HCT116 (cell line): ENCODE results near the gene EFCAB7. TPM values are rescaled to one million over a fixed set of nuclear protein-coding genes. Genes with fewer than 3 reads are reported as not detected.

Experiments used
- ATAC-seq: fragments of 200-7000 bp; cut with Tn5 transposase; 2 replicates; pipeline ENCODE4 v1.9.1; 2020; ENCODE audit warnings: mild to moderate bottlenecking, moderate library complexity
- BruUV-seq: library from RNA; stranded (reverse); fragments of 400-500 nt; replicated peaks from 2 replicates; lab custom pipeline; 2021; lab: Mats Ljungman, UMichigan
- CTCF ChIA-PET: fragments of 300-600 bp; sonication (Branson Sonifier 250); formaldehyde crosslinking; loops from one replicate; lab custom pipeline; 2021; ENCODE audit warnings: antibody characterized with exemption; lab: Charles Lee
- POLR2A ChIA-PET: fragments of 300-600, 350-600 bp; sonication (Branson Sonifier 250); formaldehyde crosslinking; loops from one replicate; lab custom pipeline; 2021; ENCODE audit warnings: antibody characterized with exemption; lab: Charles Lee
- RAD21 ChIA-PET, 2 experiments: fragments of 300-600 bp; sonication (Branson Sonifier 250); formaldehyde crosslinking; loops; one replicate each; lab custom pipeline; 2023; ENCODE audit warnings: low total read pairs in 2 of 2; ENCODE audit not compliant: uncharacterized antibody in 2 of 2, unreplicated experiment in 2 of 2, low non-redundant PET in 1 of 2; lab: Charles Lee
- DNase-seq: peaks from one replicate; pipeline ENCODE4 v3.0.0-alpha.2; 2010; ENCODE audit warnings: low read depth, low spot score
- H2AFZ ChIP-seq: fragments of 200-600 bp; shearing (Covaris generic), sonication (generic); 2 replicates; pipeline ENCODE4 v1.6.1; 2017; ENCODE audit warnings: low read depth, mixed run types, mixed read lengths, antibody characterized with exemption, low read length; ENCODE audit not compliant: poor library complexity, severe bottlenecking
- H3K27ac ChIP-seq: 2 replicates; pipeline ENCODE4 v1.5.1; 2012; ENCODE audit warnings: low read depth, low read length
- H3K27me3 ChIP-seq: fragments of 200-600 bp; sonication (generic); 2 replicates; pipeline ENCODE4 v1.6.1; 2016; ENCODE audit warnings: mixed run types, low read length, mixed read lengths; ENCODE audit not compliant: insufficient read depth
- H3K36me3 ChIP-seq, 2 experiments: fragments of 200-500 bp in 1 of 2; fragments of 200-600 bp in 1 of 2; sonication (Bioruptor generic) in 1 of 2; sonication (generic) in 1 of 2; 2 replicates each; pipeline versions ENCODE4 v1.5.1 to v1.6.1; 2014 to 2016; ENCODE audit warnings: low read length in 2 of 2, inconsistent platforms in 1 of 2, mixed read lengths in 1 of 2, mixed run types in 1 of 2; ENCODE audit not compliant: insufficient read depth in 2 of 2, control insufficient read depth in 1 of 2
- H3K4me1 ChIP-seq, 2 experiments: fragments of 200-600 bp in 1 of 2; sonication (generic) in 1 of 2; 2 replicates each; pipeline versions ENCODE4 v1.5.1 to v1.6.1; 2012 to 2017; ENCODE audit warnings: low read length in 2 of 2, inconsistent platforms in 1 of 2, mild to moderate bottlenecking in 1 of 2, mixed read lengths in 1 of 2, mixed run types in 1 of 2, moderate library complexity in 1 of 2; ENCODE audit not compliant: insufficient read depth in 2 of 2, control insufficient read depth in 1 of 2
- H3K4me2 ChIP-seq: fragments of 200-600 bp; sonication (generic); 2 replicates; pipeline ENCODE4 v1.6.1; 2017; ENCODE audit warnings: mixed run types, low read length, mixed read lengths
- H3K4me3 ChIP-seq, 2 experiments: fragments of 200-600 bp in 1 of 2; sonication (generic) in 1 of 2; replicated peaks in 1 of 2; 2 replicates each; pipeline ENCODE4 v1.5.1; 2011 to 2016; ENCODE audit warnings: low read length in 2 of 2, control low read depth in 1 of 2, low read depth in 1 of 2, mild to moderate bottlenecking in 1 of 2, mixed read lengths in 1 of 2, mixed run types in 1 of 2
- H3K79me2 ChIP-seq: fragments of 200-600 bp; sonication (generic); 2 replicates; pipeline ENCODE4 v1.6.1; 2017; ENCODE audit warnings: mild to moderate bottlenecking, mixed run types, low read length, moderate library complexity, mixed read lengths; ENCODE audit not compliant: insufficient read depth
- H3K9ac ChIP-seq: fragments of 200-600 bp; sonication (generic); 2 replicates; pipeline ENCODE4 v1.6.1; 2016; ENCODE audit warnings: low read length, mixed read lengths
- H3K9me2 ChIP-seq: fragments of 200-600 bp; sonication (generic), shearing (Covaris generic); 2 replicates; pipeline ENCODE4 v1.6.1; 2017; ENCODE audit warnings: mixed run types, mild to moderate bottlenecking, moderate library complexity; ENCODE audit not compliant: insufficient read depth
- H3K9me3 ChIP-seq, 2 experiments: fragments of 200-500 bp in 1 of 2; fragments of 200-600 bp in 1 of 2; sonication (Bioruptor generic) in 1 of 2; sonication (generic) in 1 of 2; 2 replicates each; pipeline ENCODE4 v1.6.1; 2014 to 2017; ENCODE audit warnings: low read length in 2 of 2, mixed read lengths in 2 of 2, inconsistent platforms in 1 of 2, low read depth in 1 of 2, mild to moderate bottlenecking in 1 of 2, mixed run types in 1 of 2, moderate library complexity in 1 of 2; ENCODE audit not compliant: control insufficient read depth in 1 of 2, insufficient read depth in 1 of 2
- H4K20me1 ChIP-seq: fragments of 200-600 bp; sonication (generic), shearing (Covaris generic); 2 replicates; pipeline ENCODE4 v1.6.1; 2017; ENCODE audit warnings: mixed run types, mild to moderate bottlenecking, moderate library complexity; ENCODE audit not compliant: insufficient read depth
- CBX3 ChIP-seq: IDR thresholded peaks from 2 replicates; pipeline ENCODE4 v1.6.1; 2012; ENCODE audit warnings: low read depth
- CEBPB ChIP-seq: IDR thresholded peaks from 2 replicates; pipeline ENCODE4 v1.6.1; 2012; ENCODE audit warnings: low read depth
- CTCF ChIP-seq, 3 experiments: fragments of 200-600 bp in 1 of 3; sonication (generic) in 1 of 3; IDR thresholded peaks in 2 of 3; conservative IDR thresholded peaks in 1 of 3; 2 replicates each; pipeline ENCODE4 v1.5.1; 2012 to 2017; ENCODE audit warnings: low read depth in 2 of 3, low read length in 2 of 3, antibody characterized with exemption in 1 of 3, borderline replicate concordance in 1 of 3, control low read depth in 1 of 3, mild to moderate bottlenecking in 1 of 3, mixed read lengths in 1 of 3, mixed run types in 1 of 3, moderate library complexity in 1 of 3; ENCODE audit not compliant: insufficient read depth in 1 of 3
- EZH2 ChIP-seq: fragments of 200-600 bp; sonication (generic); IDR thresholded peaks from 2 replicates; pipeline ENCODE4 v1.6.1; 2017; ENCODE audit warnings: antibody characterized with exemption, mixed run types
- REST ChIP-seq: IDR thresholded peaks from 2 replicates; pipeline ENCODE4 v1.6.1; 2012; ENCODE audit warnings: low read depth
- SIN3A ChIP-seq: IDR thresholded peaks from 2 replicates; pipeline ENCODE4 v1.6.1; 2012; ENCODE audit warnings: low read depth
- SP1 ChIP-seq: IDR thresholded peaks from 2 replicates; pipeline ENCODE4 v1.6.1; 2012; ENCODE audit warnings: low read depth
- ZBTB33 ChIP-seq: IDR thresholded peaks from 2 replicates; pipeline ENCODE4 v1.6.1; 2011; ENCODE audit warnings: mild to moderate bottlenecking, low read length, moderate library complexity; ENCODE audit not compliant: insufficient replicate concordance; ENCODE audit errors: extremely low read depth
- ZFX ChIP-seq: fragments of 450-650 bp; IDR thresholded peaks from 2 replicates; pipeline ENCODE4 v1.6.1; 2017
- ZNF274 ChIP-seq: fragments of 200-500 bp; sonication (Bioruptor generic); IDR thresholded peaks from 2 replicates; pipeline ENCODE4 v1.6.1; 2014; ENCODE audit warnings: mild to moderate bottlenecking, low read depth, low read length, inconsistent platforms
- intact Hi-C: fragments of 100-400 bp; cut with micrococcal nuclease; formaldehyde crosslinking; loops from 2 replicates; pipeline ENCODE4 v1.10.0; 2022
- total RNA-seq: library from RNA; stranded (reverse); gene quantifications from one replicate; pipeline ENCODE4 v1.2.1, GENCODE V29; 2021; ENCODE audit not compliant: unreplicated experiment
- TF ChIP-seq, protein P1 (sequence below): IDR thresholded peaks from 2 replicates; pipeline ENCODE4 v1.6.1; 2012

EFCAB7 gene
- total RNA-seq, 1 experiment from 2014 or later: 6.0 TPM

DNA sequence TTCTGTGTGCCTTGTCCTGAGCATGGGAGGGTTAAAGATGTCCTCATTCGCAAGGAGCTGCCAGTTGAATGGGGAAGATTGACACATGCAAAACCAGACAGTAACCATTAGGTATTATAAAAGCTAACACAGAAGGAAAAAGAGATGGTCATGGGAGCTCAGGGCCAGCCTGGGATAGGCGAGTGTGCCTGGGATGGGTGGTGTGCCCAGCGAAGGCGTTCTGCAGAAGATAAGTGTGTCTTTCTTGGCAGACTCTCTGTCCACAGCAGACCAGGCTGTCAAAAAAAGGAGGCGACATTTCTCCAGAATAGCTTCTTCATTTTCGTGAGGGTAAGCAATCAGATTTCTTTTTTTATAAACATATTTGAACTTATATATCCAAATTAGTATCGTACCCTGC lies 84.0 kb downstream of the EFCAB7 start:
- Histone ChIP-seq H3K27me3 (no peaks in the 10 kb centered on the region), H3K4me3 (no peak overlapping the region), H3K4me2 (no peak overlapping the region), H3K27ac (no peak overlapping the region), H3K36me3 (no peaks in the 10 kb centered on the region), H4K20me1 (no peaks in the 10 kb centered on the region), H3K4me1 (peaks cover 0 to 6% of the 10 kb centered on the region in 2 experiments; a peak in 1 of 4 replicates), H3K9me2 (no peaks in the 10 kb centered on the region), H3K79me2 (no peaks in the 10 kb centered on the region; the same call in 1 of the 2 replicates), H2AFZ (no peak overlapping the region), H3K9me3 (no peaks in the 10 kb centered on the region), H3K9ac (no peak overlapping the region)
- RAD21 ChIA-PET: no interaction called here
- no peak for DNase-seq
- no TSS peak for BruUV-seq
- no peak for TF ChIP-seq ZFX
- TF ChIP-seq, protein P1, sequence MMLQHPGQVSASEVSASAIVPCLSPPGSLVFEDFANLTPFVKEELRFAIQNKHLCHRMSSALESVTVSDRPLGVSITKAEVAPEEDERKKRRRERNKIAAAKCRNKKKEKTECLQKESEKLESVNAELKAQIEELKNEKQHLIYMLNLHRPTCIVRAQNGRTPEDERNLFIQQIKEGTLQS: no peak
- TF ChIP-seq ZNF274: no peak
- TF ChIP-seq SIN3A: no peak
- no peak for TF ChIP-seq CEBPB
- TF ChIP-seq EZH2: no peak
- no peak for TF ChIP-seq REST
- no peak for TF ChIP-seq SP1
- TF ChIP-seq CTCF (IDR thresholded peaks at IDR 0.05 in 2 of 3, conservative IDR thresholded peaks at IDR 0.05 in 1 of 3; ENCODE audit: borderline replicate concordance in 1 of 3, insufficient read depth in 1 of 3, low read depth in 2 of 3, low read length in 2 of 3): no peak
- TF ChIP-seq CBX3: no peak
- TF ChIP-seq ZBTB33: no peak
- ATAC-seq: no peak
- intact Hi-C loops: no loop called here
- CTCF ChIA-PET: no interaction called here
- POLR2A ChIA-PET: no interaction called here
